GM18858 (cell line): ENCODE data around the gene ELFN1.

ENCODE experiments used
- ATAC-seq: cut with Tn5 transposase; IDR thresholded peaks from one replicate; pipeline ENCODE4 v1.9.1; 2021; ENCODE audit not compliant: unreplicated experiment

ELFN1 gene

GRCh38 chr7:1738956-1739355 lies 68.9 kb downstream of the ELFN1 start:
- no peak for ATAC-seq

- no peak for ATAC-seq
Observed at GRCh38 chr7:1739593-1739992, 69.5 kb downstream of the ELFN1 start.

- ATAC-seq, result no peak
Observed at GRCh38 chr7:1740214-1740613, 70.1 kb downstream of the ELFN1 start.

GRCh38 chr7:1741246-1741645 lies 71.2 kb downstream of the ELFN1 start:
- ATAC-seq, result no peak

- no peak for ATAC-seq
Observed at GRCh38 chr7:1741751-1742554, 71.9 kb downstream of the ELFN1 start.

- no peak for ATAC-seq
Observed at GRCh38 chr7:1742555-1743303, 72.7 kb downstream of the ELFN1 start.

- no peak for ATAC-seq
Observed at GRCh38 chr7:1743481-1744230, 73.6 kb downstream of the ELFN1 start.

- ATAC-seq, result no peak
Observed at GRCh38 chr7:1744296-1745017, 74.4 kb downstream of the ELFN1 start.

GRCh38 chr7:1745018-1745532 lies 75.0 kb downstream of the ELFN1 start:
- no peak for ATAC-seq

- no peak for ATAC-seq
Observed at GRCh38 chr7:1745576-1746490, 75.8 kb downstream of the ELFN1 start.

- ATAC-seq, result no peak
Observed at GRCh38 chr7:1746491-1746975, 76.5 kb downstream of the ELFN1 start.

- no peak for ATAC-seq
Observed at GRCh38 chr7:1747004-1747801, 77.1 kb downstream of the ELFN1 start.

GRCh38 chr7:1748076-1748838 lies 78.2 kb downstream of the ELFN1 start:
- ATAC-seq, result no peak

GRCh38 chr7:1748839-1749173 lies 78.7 kb downstream of the ELFN1 start:
- no peak for ATAC-seq

- ATAC-seq, result no peak
Observed at GRCh38 chr7:1749351-1749863, 79.3 kb downstream of the ELFN1 start.

- ATAC-seq, result no peak
Observed at GRCh38 chr7:1749864-1750466, 79.9 kb downstream of the ELFN1 start.

GRCh38 chr7:1750541-1751021 lies 80.5 kb downstream of the ELFN1 start:
- ATAC-seq, result no peak
